HepG2 (cell line): ENCODE results near the gene CD36. TPM values are rescaled to one million over a fixed set of nuclear protein-coding genes. Genes with fewer than 3 reads are reported as not detected.

Experiments used
- ATAC-seq: fragments of 200-7000 bp; cut with Tn5 transposase; 3 replicates; pipeline ENCODE4 v1.9.1; 2020; ENCODE audit warnings: mild to moderate bottlenecking, moderate library complexity
- BruUV-seq: library from RNA; stranded (reverse); fragments of 400-500 nt; replicated peaks from 2 replicates; lab custom pipeline; 2021; lab: Mats Ljungman, UMichigan
- CTCF ChIA-PET: fragments of 300-600 bp; formaldehyde crosslinking; extraction: SDS; loops from one replicate; lab custom pipeline; 2021; ENCODE audit warnings: low total read pairs, inconsistent platforms, low intra/inter-chr PET ratio; lab: Yijun Ruan, JAX
- POLR2A ChIA-PET: fragments of 350-600 bp; sonication (Branson Sonifier 250); formaldehyde crosslinking; loops from one replicate; lab custom pipeline; 2020; ENCODE audit warnings: antibody characterized with exemption, inconsistent platforms; lab: Yijun Ruan, JAX
- DNase-seq: peaks from one replicate; pipeline ENCODE4 v3.0.0-alpha.2; 2015; ENCODE audit warnings: low spot score
- FAIRE-seq: peaks from 3 replicates; lab custom pipeline; 2011; peaks lifted over from hg19 to GRCh38; lab: Jason Lieb, UNC
- H2AFZ ChIP-seq: one replicate; pipeline ENCODE4 v1.6.1; 2011; ENCODE audit warnings: low read length, inconsistent platforms
- H3K27ac ChIP-seq: fragments of 300-600 bp; 3 replicates; pipeline ENCODE4 v1.8.0; 2011; ENCODE audit warnings: mixed run types, mild to moderate bottlenecking, mixed read lengths, low read length, inconsistent platforms; ENCODE audit not compliant: insufficient read depth; ENCODE audit errors: extremely low read length
- H3K27me3 ChIP-seq, 2 experiments: fragments of 200-600 bp in 1 of 2; 2 replicates in 1 of 2; 3 replicates in 1 of 2; pipeline versions ENCODE4 v1.6.0 to v1.8.0; 2011; ENCODE audit warnings: low read length in 2 of 2, mild to moderate bottlenecking in 2 of 2, moderate library complexity in 2 of 2, inconsistent platforms in 1 of 2; ENCODE audit not compliant: insufficient read depth in 2 of 2, control insufficient read depth in 1 of 2
- H3K36me3 ChIP-seq, 2 experiments: fragments of 200-600 bp in 1 of 2; replicated peaks in 1 of 2; 2 replicates in 1 of 2; 3 replicates in 1 of 2; pipeline versions ENCODE4 v1.5.1 to v1.8.0; 2011; ENCODE audit warnings: low read length in 2 of 2, inconsistent platforms in 1 of 2; ENCODE audit not compliant: insufficient read depth in 2 of 2, control insufficient read depth in 1 of 2
- H3K4me1 ChIP-seq: 2 replicates; pipeline ENCODE4 v1.5.1; 2012; ENCODE audit warnings: low read length, inconsistent platforms; ENCODE audit not compliant: insufficient read depth
- H3K4me2 ChIP-seq: 2 replicates; pipeline ENCODE4 v1.6.0; 2011; ENCODE audit warnings: low read depth, low read length, inconsistent platforms
- H3K4me3 ChIP-seq, 3 experiments: fragments of 200-600 bp in 1 of 3; sonication (generic), shearing (Covaris generic) in 1 of 3; replicated peaks in 1 of 3; 2 replicates each; pipeline ENCODE4 v1.5.1; 2011 to 2016; ENCODE audit warnings: low read length in 3 of 3, inconsistent platforms in 2 of 3, low read depth in 2 of 3, mild to moderate bottlenecking in 2 of 3, control low read depth in 1 of 3, mixed read lengths in 1 of 3; ENCODE audit not compliant: insufficient read depth in 1 of 3
- H3K79me2 ChIP-seq: one replicate; pipeline ENCODE4 v1.6.1; 2011; ENCODE audit warnings: low read length, inconsistent platforms; ENCODE audit not compliant: insufficient read depth
- H3K9ac ChIP-seq: 2 replicates; pipeline ENCODE4 v1.6.0; 2011; ENCODE audit warnings: mild to moderate bottlenecking, low read depth, low read length, inconsistent platforms; ENCODE audit not compliant: insufficient read depth
- H3K9me3 ChIP-seq: 2 replicates; pipeline ENCODE4 v1.5.1; 2012; ENCODE audit warnings: mild to moderate bottlenecking, low read length
- H4K20me1 ChIP-seq: 2 replicates; pipeline ENCODE4 v1.6.0; 2011; ENCODE audit warnings: inconsistent platforms, mild to moderate bottlenecking, low read length, moderate library complexity; ENCODE audit not compliant: insufficient read depth
- DMTF1 ChIP-seq: sonication (generic); formaldehyde crosslinking; IDR thresholded peaks from 2 replicates; pipeline ENCODE4 v1.4.0; 2020; ENCODE audit warnings: mild to moderate bottlenecking, missing genetic modification reagents
- ISL2 ChIP-seq: sonication (generic); formaldehyde crosslinking; IDR thresholded peaks from 2 replicates; pipeline ENCODE4 v1.5.0; 2020; ENCODE audit warnings: missing genetic modification reagents
- KDM2A ChIP-seq: sonication (generic); formaldehyde crosslinking; IDR thresholded peaks from 2 replicates; pipeline ENCODE4 v1.4.0; 2020; ENCODE audit warnings: low read depth, missing genetic modification reagents, borderline replicate concordance
- NFYC ChIP-seq: IDR thresholded peaks from 2 replicates; pipeline ENCODE4 v1.6.1; 2016; ENCODE audit warnings: missing genetic modification reagents, missing compliant biosample characterization
- PCBP1 ChIP-seq: fragments of 200-400 bp; formaldehyde crosslinking; IDR thresholded peaks from 2 replicates; pipeline ENCODE4 v1.6.1; 2017; ENCODE audit warnings: mild to moderate bottlenecking, low read depth, low read length, borderline replicate concordance
- SALL1 ChIP-seq: sonication (generic); formaldehyde crosslinking; IDR thresholded peaks from 2 replicates; pipeline ENCODE4 v1.8.0; 2022; ENCODE audit warnings: mild to moderate bottlenecking, missing genetic modification reagents
- SOX6 ChIP-seq, 2 experiments: fragments of 450-650 bp in 1 of 2; sonication (generic) in 1 of 2; formaldehyde crosslinking in 1 of 2; IDR thresholded peaks; 2 replicates each; pipeline versions ENCODE4 v1.4.0 to v1.6.1; 2017 to 2020; ENCODE audit warnings: antibody characterized with exemption in 1 of 2, mild to moderate bottlenecking in 1 of 2, missing genetic modification reagents in 1 of 2
- SSRP1 ChIP-seq: IDR thresholded peaks from 2 replicates; pipeline ENCODE4 v1.6.1; 2016; ENCODE audit warnings: control low read depth
- TERF1 ChIP-seq: sonication (generic); formaldehyde crosslinking; IDR thresholded peaks from 2 replicates; pipeline ENCODE4 v1.8.0; 2022; ENCODE audit warnings: mild to moderate bottlenecking, missing genetic modification reagents, moderate library complexity
- TMF1 ChIP-seq: sonication (generic); formaldehyde crosslinking; IDR thresholded peaks from 2 replicates; pipeline ENCODE4 v1.8.1; 2022; ENCODE audit warnings: low read depth, missing genetic modification reagents
- XBP1 ChIP-seq: sonication (generic); formaldehyde crosslinking; IDR thresholded peaks from 2 replicates; pipeline ENCODE4 v1.5.0; 2020; ENCODE audit warnings: missing genetic modification reagents
- ZNF547 ChIP-seq: sonication (generic); formaldehyde crosslinking; IDR thresholded peaks from 2 replicates; pipeline ENCODE4 v1.5.1; 2020; ENCODE audit warnings: mild to moderate bottlenecking, missing genetic modification reagents
- ZNF766 ChIP-seq: sonication (generic); formaldehyde crosslinking; IDR thresholded peaks from 2 replicates; pipeline ENCODE4 v1.5.0; 2020; ENCODE audit warnings: missing genetic modification reagents, borderline replicate concordance
- ZZZ3 ChIP-seq: sonication (generic); formaldehyde crosslinking; IDR thresholded peaks from 2 replicates; pipeline ENCODE4 v1.4.0; 2020; ENCODE audit warnings: missing genetic modification reagents, mild to moderate bottlenecking, borderline replicate concordance
- WGBS: methylation state at CpG from one replicate; pipeline ENCODE4 v1.1.6; 2017; ENCODE audit warnings: low lambda C conversion rate; 5-methylcytosine and 5-hydroxymethylcytosine counted together
- in situ Hi-C: cut with HindIII; loops from 2 replicates; pipeline ENCODE4 v1.10.0; 2017; ENCODE audit warnings: low pct_unique_long_range_greater_than_20kb; ENCODE audit not compliant: extremely low pct_ligation_motif_present
- intact Hi-C: fragments of 100-400 bp; cut with micrococcal nuclease; formaldehyde crosslinking; loops from one replicate; pipeline ENCODE4 v1.10.0; 2022; ENCODE audit not compliant: unreplicated experiment
- polyA plus RNA-seq, 8 experiments: library from polyadenylated mRNA; depleted of rRNA in 3 of 8; stranded (reverse) in 7 of 8; unstranded in 1 of 8; fragments of >200 nt; fragmentation: Illumina TruSeq in 4 of 8; extraction: Trizol in 4 of 8; gene quantifications; 2 replicates each; pipeline versions ENCODE4 v1.2.1 to v1.2.3, GENCODE V29; 2011 to 2016; ENCODE audit warnings: low read depth in 4 of 8, missing spikeins in 1 of 8, mixed read lengths in 1 of 8; ENCODE audit not compliant: insufficient read depth in 1 of 8
- total RNA-seq, 5 experiments: library from RNA; depleted of rRNA; stranded (reverse); fragments of >200 nt; fragmentation: Illumina TruSeq; extraction: Trizol; gene quantifications; 2 replicates each; pipeline ENCODE4 v1.2.3, GENCODE V29; 2016; ENCODE audit warnings: low read depth in 1 of 5
- TF ChIP-seq, protein P1 (sequence below): sonication (generic); formaldehyde crosslinking; IDR thresholded peaks from 2 replicates; pipeline ENCODE4 v1.5.0; 2020; ENCODE audit warnings: missing genetic modification reagents

CD36 gene
- total and polyA plus RNA-seq, 2 of the 13 experiments (the other 11 are each of a cell fraction or from before 2014, with no cell fraction given): 2.8 to 4.8 TPM

DNA sequence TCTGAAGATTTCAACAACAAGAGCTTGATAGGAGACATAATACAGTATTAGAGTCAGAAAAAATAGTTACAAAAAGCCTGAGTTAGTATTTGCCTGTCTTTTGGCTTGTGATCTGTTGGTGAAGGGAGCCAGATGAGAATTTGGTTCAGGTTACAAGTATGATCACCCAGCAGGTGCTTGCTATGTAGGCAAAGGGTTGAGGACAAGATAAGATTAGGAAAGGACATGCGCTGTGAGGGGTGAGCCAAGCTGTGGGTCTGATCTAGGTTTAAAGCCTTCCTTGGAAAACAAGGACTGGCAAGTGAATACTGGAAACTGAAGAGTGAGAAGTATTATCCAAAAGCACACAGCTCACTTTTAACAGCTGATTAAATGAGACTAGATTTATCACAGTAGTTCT is 28.7 kb upstream of the CD36 start:
- no peaks in the 10 kb centered on the region for H3K9me3 ChIP-seq
- H3K4me1 ChIP-seq: peaks cover 64% of the 10 kb centered on the region
- no peak overlapping the region for H2AFZ ChIP-seq
- H4K20me1 ChIP-seq: no peaks in the 10 kb centered on the region
- no peaks in the 10 kb centered on the region for H3K79me2 ChIP-seq
- POLR2A ChIA-PET: no interaction called here
- no peak for FAIRE-seq
- no peak overlapping the region for H3K27ac ChIP-seq
- H3K36me3 ChIP-seq: no peaks in the 10 kb centered on the region
- no peaks in the 10 kb centered on the region for H3K27me3 ChIP-seq
- in situ Hi-C loops (no loop called here), intact Hi-C loops (loop anchor here (2.0 kb wide), 1 partner anchor 33 kb away; no protein-coding TSS in a partner anchor)
- WGBS: 96% methylated on average over 1 of the region's 1 CpG
- H3K4me3 ChIP-seq: no peak overlapping the region
- BruUV-seq: no TSS peak
- H3K4me2 ChIP-seq: no peak overlapping the region
- no peak overlapping the region for H3K9ac ChIP-seq
- no peak for ATAC-seq
- CTCF ChIA-PET: no interaction called here
- TF ChIP-seq ZZZ3 (CRISPR knock-in tag): no peak
- TF ChIP-seq KDM2A (CRISPR knock-in tag): no peak
- TF ChIP-seq SSRP1 (CRISPR knock-in tag): no peak
- TF ChIP-seq ISL2 (CRISPR knock-in tag): no peak
- no peak for TF ChIP-seq TMF1 (CRISPR knock-in tag)
- TF ChIP-seq, protein P1, sequence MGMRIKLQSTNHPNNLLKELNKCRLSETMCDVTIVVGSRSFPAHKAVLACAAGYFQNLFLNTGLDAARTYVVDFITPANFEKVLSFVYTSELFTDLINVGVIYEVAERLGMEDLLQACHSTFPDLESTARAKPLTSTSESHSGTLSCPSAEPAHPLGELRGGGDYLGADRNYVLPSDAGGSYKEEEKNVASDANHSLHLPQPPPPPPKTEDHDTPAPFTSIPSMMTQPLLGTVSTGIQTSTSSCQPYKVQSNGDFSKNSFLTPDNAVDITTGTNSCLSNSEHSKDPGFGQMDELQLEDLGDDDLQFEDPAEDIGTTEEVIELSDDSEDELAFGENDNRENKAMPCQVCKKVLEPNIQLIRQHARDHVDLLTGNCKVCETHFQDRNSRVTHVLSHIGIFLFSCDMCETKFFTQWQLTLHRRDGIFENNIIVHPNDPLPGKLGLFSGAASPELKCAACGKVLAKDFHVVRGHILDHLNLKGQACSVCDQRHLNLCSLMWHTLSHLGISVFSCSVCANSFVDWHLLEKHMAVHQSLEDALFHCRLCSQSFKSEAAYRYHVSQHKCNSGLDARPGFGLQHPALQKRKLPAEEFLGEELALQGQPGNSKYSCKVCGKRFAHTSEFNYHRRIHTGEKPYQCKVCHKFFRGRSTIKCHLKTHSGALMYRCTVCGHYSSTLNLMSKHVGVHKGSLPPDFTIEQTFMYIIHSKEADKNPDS: no peak
- no peak for TF ChIP-seq ZNF766 (CRISPR knock-in tag)
- no peak for TF ChIP-seq ZNF547 (CRISPR knock-in tag)
- no peak for TF ChIP-seq DMTF1 (CRISPR knock-in tag)
- no peak for TF ChIP-seq SOX6 (IDR thresholded peaks at IDR 0.05)
- TF ChIP-seq SOX6 (CRISPR knock-in tag; IDR thresholded peaks at IDR 0.05): no peak
- no peak for TF ChIP-seq TERF1 (CRISPR knock-in tag)
- no peak for TF ChIP-seq NFYC (CRISPR knock-in tag)
- no peak for TF ChIP-seq PCBP1
- TF ChIP-seq SALL1 (CRISPR knock-in tag): no peak
- no peak for TF ChIP-seq XBP1 (CRISPR knock-in tag)
- DNase-seq: no peak
